ENCODE results near the gene NOTCH3.

The NOTCH3 gene

DNA sequence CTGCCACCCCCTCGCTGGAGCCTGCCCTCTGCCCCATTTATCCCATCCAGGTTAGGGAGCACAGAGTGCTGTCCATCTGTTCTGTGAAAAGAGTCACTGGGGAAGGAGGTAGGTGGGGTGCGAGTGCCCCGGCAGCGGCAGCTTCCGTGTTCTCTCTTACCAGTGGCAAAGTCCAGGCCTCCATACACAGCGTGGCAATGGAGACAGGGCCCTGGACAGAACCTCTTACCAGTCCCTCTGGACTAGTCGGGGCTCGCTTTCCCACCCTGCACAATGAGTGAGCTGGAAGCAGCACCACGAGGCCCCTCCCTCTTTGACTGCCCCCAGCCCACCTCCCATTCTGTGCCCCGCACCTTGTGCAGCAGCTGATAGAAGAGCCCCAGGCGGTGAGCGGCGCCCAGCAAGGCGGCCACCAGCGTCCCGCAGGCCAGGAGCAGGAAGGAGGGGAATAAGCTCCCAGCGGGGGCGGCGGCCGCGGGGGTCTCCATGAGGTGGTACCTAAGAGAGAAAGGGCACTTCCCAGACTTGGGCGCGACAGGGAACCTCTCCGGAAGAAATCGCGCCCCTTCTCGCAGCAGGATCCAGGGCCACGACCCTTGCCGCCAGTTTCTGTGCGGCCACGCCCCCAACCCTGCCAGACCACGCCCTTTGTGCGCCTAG lies 76.1 kb downstream of the NOTCH3 start:
- H3K4me3 ChIP-seq (replicated peaks; ENCODE audit: low read depth, low read length) = peak overlapping the region; percentile 92
- DNase-seq (ENCODE audit: extremely low read depth, low read depth) = no peak
- TF ChIP-seq CTCF (IDR thresholded peaks at IDR 0.05; ENCODE audit: low read depth, low read length, missing control alignments) = no peak

GRCh38 chr19:15123900-15124299 lies 76.9 kb downstream of the NOTCH3 start:
- TF ChIP-seq CTCF (IDR thresholded peaks at IDR 0.05; ENCODE audit: low read depth, low read length, missing control alignments) = no peak
- DNase-seq (ENCODE audit: extremely low read depth, low read depth) = no peak
- H3K4me3 ChIP-seq (replicated peaks; ENCODE audit: low read depth, low read length) = peak overlapping the region; percentile 92

- DNase-seq (ENCODE audit: extremely low read depth, low read depth) = no peak
- TF ChIP-seq CTCF (IDR thresholded peaks at IDR 0.05; ENCODE audit: low read depth, low read length, missing control alignments) = no peak
- H3K4me3 ChIP-seq (replicated peaks; ENCODE audit: low read depth, low read length) = no peak overlapping the region
Measured at GRCh38 chr19:15123031-15123890, 77.5 kb downstream of the NOTCH3 start.

- no peak for DNase-seq (ENCODE audit: extremely low read depth, low read depth)
- no peak for TF ChIP-seq CTCF (IDR thresholded peaks at IDR 0.05; ENCODE audit: low read depth, low read length, missing control alignments)
Measured at GRCh38 chr19:15122331-15123030, 78.3 kb downstream of the NOTCH3 start.

GRCh38 chr19:15120135-15121026 lies 80.4 kb downstream of the NOTCH3 start:
- TF ChIP-seq CTCF (IDR thresholded peaks at IDR 0.05; ENCODE audit: low read depth, low read length, missing control alignments) = no peak
- no peak overlapping the region for H3K4me3 ChIP-seq (replicated peaks; ENCODE audit: low read depth, low read length)
- DNase-seq (ENCODE audit: extremely low read depth, low read depth) = no peak

More at GRCh38 chr19:15122331-15123030, 78.3 kb downstream of the NOTCH3 start:
- H3K4me3 ChIP-seq (replicated peaks; ENCODE audit: low read depth, low read length) = no peak overlapping the region

Data from HFF-Myc (cell line).